ENCODE measurements around the gene MSRB3.

The MSRB3 gene

GRCh38 chr12:65252515-65252914 is 26.0 kb upstream of the MSRB3 start:
- no peak for TF ChIP-seq CTCF (conservative IDR thresholded peaks at IDR 0.05; ENCODE audit: low read depth, low read length)
- no peak overlapping the region for H3K4me3 ChIP-seq (ENCODE audit: low read depth, low read length)
- no peak for DNase-seq (ENCODE audit: low read depth)

GRCh38 chr12:65257986-65258385 is 20.5 kb upstream of the MSRB3 start:
- DNase-seq (ENCODE audit: low read depth), result no peak
- no peak overlapping the region for H3K4me3 ChIP-seq (ENCODE audit: low read depth, low read length)
- no peak for TF ChIP-seq CTCF (conservative IDR thresholded peaks at IDR 0.05; ENCODE audit: low read depth, low read length)

- no peak overlapping the region for H3K4me3 ChIP-seq (ENCODE audit: low read depth, low read length)
- no peak for TF ChIP-seq CTCF (conservative IDR thresholded peaks at IDR 0.05; ENCODE audit: low read depth, low read length)
- DNase-seq (ENCODE audit: low read depth), result no peak
Observed at GRCh38 chr12:65259501-65259900, 19.0 kb upstream of the MSRB3 start.

- no peak overlapping the region for H3K4me3 ChIP-seq (ENCODE audit: low read depth, low read length)
- no peak for DNase-seq (ENCODE audit: low read depth)
- TF ChIP-seq CTCF (conservative IDR thresholded peaks at IDR 0.05; ENCODE audit: low read depth, low read length), result no peak
Observed at GRCh38 chr12:65263777-65264176, 14.7 kb upstream of the MSRB3 start.

GRCh38 chr12:65266408-65266807 is 12.1 kb upstream of the MSRB3 start:
- no peak for TF ChIP-seq CTCF (conservative IDR thresholded peaks at IDR 0.05; ENCODE audit: low read depth, low read length)
- no peak for DNase-seq (ENCODE audit: low read depth)

GRCh38 chr12:65269603-65270002 is 8.9 kb upstream of the MSRB3 start:
- H3K4me3 ChIP-seq (ENCODE audit: low read depth, low read length), result no peak overlapping the region
- TF ChIP-seq CTCF (conservative IDR thresholded peaks at IDR 0.05; ENCODE audit: low read depth, low read length), result no peak
- DNase-seq (ENCODE audit: low read depth), result peak; percentile 31

More at GRCh38 chr12:65266408-65266807, 12.1 kb upstream of the MSRB3 start:
- no peak overlapping the region for H3K4me3 ChIP-seq (ENCODE audit: low read depth, low read length)

- DNase-seq (ENCODE audit: low read depth), result no peak
- H3K4me3 ChIP-seq (ENCODE audit: low read depth, low read length), result no peak overlapping the region
- TF ChIP-seq CTCF (conservative IDR thresholded peaks at IDR 0.05; ENCODE audit: low read depth, low read length), result no peak
Observed at GRCh38 chr12:65274602-65275272, 3.7 kb upstream of the MSRB3 start.

Measured in choroid plexus epithelial cell (primary cell).